ENCODE measurements around the gene CLIP3.

GRCh38 chr19:36001605-36002004, 31.1 kb downstream of the CLIP3 start:
- TF ChIP-seq CTCF (conservative IDR thresholded peaks at IDR 0.05; ENCODE audit: low read depth, low read length) (no peak), EZH2 (IDR thresholded peaks at IDR 0.05; ENCODE audit: borderline replicate concordance, low read depth, low read length, poor library complexity, severe bottlenecking) (no peak)

Data from A673 (cell line).